Measurements from ENCODE around the gene ATP6AP1.

Gene ATP6AP1

DNA sequence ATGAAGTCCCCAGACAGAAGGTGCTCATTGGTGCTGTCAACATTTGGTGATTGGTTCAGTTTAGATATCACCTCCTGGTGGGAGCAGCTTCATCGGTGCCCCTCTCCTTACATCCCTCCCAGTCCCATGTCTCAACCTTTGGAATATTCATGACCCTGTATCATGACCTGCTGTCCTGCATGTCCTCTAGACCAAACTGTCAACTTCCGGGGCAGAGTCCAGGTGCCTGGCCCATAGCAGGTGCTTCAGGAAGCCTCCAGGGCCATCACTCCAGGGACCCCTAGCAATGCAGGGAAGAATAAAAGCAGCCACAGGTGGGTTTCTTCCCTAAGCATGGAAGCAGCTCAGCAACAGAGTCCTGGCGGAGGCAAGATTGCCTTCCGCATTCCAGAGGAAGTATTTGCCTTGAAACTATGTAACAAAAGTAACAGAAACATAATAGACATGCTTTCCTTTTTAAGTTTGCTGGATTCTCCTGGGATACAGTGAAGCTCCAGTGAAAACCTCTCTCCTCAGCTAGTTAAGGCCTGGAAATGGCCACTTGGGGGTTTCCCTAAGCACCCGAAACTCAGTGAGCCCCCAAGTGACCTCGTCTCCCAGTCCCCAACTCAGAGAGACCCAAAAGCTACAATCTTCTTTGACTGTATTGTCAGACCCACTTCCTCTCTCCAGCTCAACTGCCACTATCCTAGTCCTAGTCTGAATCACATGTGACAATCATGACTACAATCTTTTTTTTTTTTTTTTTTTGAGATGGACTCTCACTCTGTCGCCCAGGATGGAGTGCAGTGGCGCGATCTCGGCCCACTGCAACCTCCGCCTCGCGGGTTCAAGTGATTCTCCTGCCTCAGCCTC lies 1.3 kb upstream of the ATP6AP1 start:
- no peaks in the 10 kb centered on the region for H3K9me2 ChIP-seq (replicated peaks; ENCODE audit: control insufficient read depth, low read length)
- peak overlapping the region; percentile 84 for H3K4me3 ChIP-seq (ENCODE audit: low read length)
- peaks cover 17% of the 10 kb centered on the region for H3K4me1 ChIP-seq (ENCODE audit: control insufficient read depth, low read length)
- no peak overlapping the region for H3K27ac ChIP-seq (ENCODE audit: low read depth, low read length)
- no peaks in the 10 kb centered on the region for H3F3A ChIP-seq (ENCODE audit: control insufficient read depth, insufficient read depth)
- H3K9me3 ChIP-seq (ENCODE audit: control insufficient read depth, insufficient read depth, low read length) = no peaks in the 10 kb centered on the region
- peaks cover 25% of the 10 kb centered on the region for H3K79me2 ChIP-seq (ENCODE audit: control insufficient read depth, low read length)
- no peaks in the 10 kb centered on the region for H3K27me3 ChIP-seq (ENCODE audit: control insufficient read depth, low read length)
- H3K36me3 ChIP-seq (ENCODE audit: control insufficient read depth, low read length) = no peaks in the 10 kb centered on the region; the same call in 1 of the 2 replicates
- H3K4me2 ChIP-seq (ENCODE audit: low read length) = peak overlapping the region; percentile 87
- TF ChIP-seq, protein P1, sequence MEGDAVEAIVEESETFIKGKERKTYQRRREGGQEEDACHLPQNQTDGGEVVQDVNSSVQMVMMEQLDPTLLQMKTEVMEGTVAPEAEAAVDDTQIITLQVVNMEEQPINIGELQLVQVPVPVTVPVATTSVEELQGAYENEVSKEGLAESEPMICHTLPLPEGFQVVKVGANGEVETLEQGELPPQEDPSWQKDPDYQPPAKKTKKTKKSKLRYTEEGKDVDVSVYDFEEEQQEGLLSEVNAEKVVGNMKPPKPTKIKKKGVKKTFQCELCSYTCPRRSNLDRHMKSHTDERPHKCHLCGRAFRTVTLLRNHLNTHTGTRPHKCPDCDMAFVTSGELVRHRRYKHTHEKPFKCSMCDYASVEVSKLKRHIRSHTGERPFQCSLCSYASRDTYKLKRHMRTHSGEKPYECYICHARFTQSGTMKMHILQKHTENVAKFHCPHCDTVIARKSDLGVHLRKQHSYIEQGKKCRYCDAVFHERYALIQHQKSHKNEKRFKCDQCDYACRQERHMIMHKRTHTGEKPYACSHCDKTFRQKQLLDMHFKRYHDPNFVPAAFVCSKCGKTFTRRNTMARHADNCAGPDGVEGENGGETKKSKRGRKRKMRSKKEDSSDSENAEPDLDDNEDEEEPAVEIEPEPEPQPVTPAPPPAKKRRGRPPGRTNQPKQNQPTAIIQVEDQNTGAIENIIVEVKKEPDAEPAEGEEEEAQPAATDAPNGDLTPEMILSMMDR (IDR thresholded peaks at IDR 0.05; ENCODE audit: low read depth, low read length, poor library complexity, severe bottlenecking) = no peak
- TF ChIP-seq EZH2phosphoT487 (IDR thresholded peaks at IDR 0.05; ENCODE audit: borderline replicate concordance, low read length) = no peak
- H4K20me1 ChIP-seq (ENCODE audit: control insufficient read depth, insufficient read depth, low read depth, low read length) = no peaks in the 10 kb centered on the region

DNA sequence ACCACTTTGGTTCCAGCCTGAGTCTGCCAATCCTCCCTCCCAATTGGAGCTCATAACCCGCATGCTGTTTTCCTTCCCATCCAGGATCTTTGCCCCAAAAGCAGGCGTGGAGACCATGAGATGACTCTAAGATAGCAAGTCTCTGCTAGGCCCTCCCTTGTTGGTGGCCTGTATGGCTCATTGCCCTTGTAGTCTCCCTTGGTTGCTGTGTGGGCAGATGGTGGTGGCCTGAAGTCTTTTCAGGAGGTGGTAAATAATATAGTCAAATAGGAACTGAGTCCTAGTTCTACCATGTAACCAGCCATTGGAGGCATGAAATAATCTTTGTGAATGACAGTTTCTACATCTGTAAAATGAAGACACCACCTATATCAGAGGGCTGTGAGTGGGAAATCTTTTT lies 1.2 kb downstream of the ATP6AP1 start:
- Histone ChIP-seq H3K9me2 (replicated peaks; ENCODE audit: control insufficient read depth, low read length) (no peaks in the 10 kb centered on the region), H3F3A (ENCODE audit: control insufficient read depth, insufficient read depth) (no peaks in the 10 kb centered on the region), H3K4me2 (ENCODE audit: low read length) (peak overlapping the region; percentile 87), H3K27ac (ENCODE audit: low read depth, low read length) (no peak overlapping the region), H3K36me3 (ENCODE audit: control insufficient read depth, low read length) (no peaks in the 10 kb centered on the region; the same call in 1 of the 2 replicates), H3K27me3 (ENCODE audit: control insufficient read depth, low read length) (no peaks in the 10 kb centered on the region), H4K20me1 (ENCODE audit: control insufficient read depth, insufficient read depth, low read depth, low read length) (no peaks in the 10 kb centered on the region), H3K4me1 (ENCODE audit: control insufficient read depth, low read length) (peaks cover 17% of the 10 kb centered on the region), H3K9me3 (ENCODE audit: control insufficient read depth, insufficient read depth, low read length) (no peaks in the 10 kb centered on the region), H3K4me3 (ENCODE audit: low read length) (peak overlapping the region; percentile 84), H3K79me2 (ENCODE audit: control insufficient read depth, low read length) (peaks cover 25% of the 10 kb centered on the region)
- no peak for TF ChIP-seq EZH2phosphoT487 (IDR thresholded peaks at IDR 0.05; ENCODE audit: borderline replicate concordance, low read length)
- TF ChIP-seq, protein P1 (IDR thresholded peaks at IDR 0.05; ENCODE audit: low read depth, low read length, poor library complexity, severe bottlenecking) = no peak

DNA sequence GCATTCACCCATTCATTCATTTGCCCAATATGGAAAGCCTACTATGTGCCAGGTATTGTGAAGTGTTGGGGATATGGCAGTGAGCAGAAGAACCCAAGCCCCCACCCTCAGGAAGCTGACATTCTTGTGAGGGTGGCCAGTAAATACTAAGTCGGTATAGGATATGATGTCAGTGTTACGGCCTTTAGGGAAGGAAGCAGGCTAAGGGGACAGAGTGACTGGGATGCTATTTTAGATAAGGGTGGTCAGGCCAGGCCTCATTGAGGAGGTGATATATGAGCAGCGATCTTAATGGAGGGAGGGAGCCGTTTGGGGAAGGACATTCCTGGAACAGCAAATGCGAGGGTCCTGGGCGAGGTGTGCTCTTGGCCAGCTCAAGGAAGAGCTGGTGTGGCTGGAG lies 2.0 kb downstream of the ATP6AP1 start:
- H3K4me3 ChIP-seq (ENCODE audit: low read length) = no peak overlapping the region
- H3K27me3 ChIP-seq (ENCODE audit: control insufficient read depth, low read length) = no peaks in the 10 kb centered on the region
- H3K79me2 ChIP-seq (ENCODE audit: control insufficient read depth, low read length) = peaks cover 25% of the 10 kb centered on the region
- no peaks in the 10 kb centered on the region for H4K20me1 ChIP-seq (ENCODE audit: control insufficient read depth, insufficient read depth, low read depth, low read length)
- no peaks in the 10 kb centered on the region; the same call in 1 of the 2 replicates for H3K36me3 ChIP-seq (ENCODE audit: control insufficient read depth, low read length)
- H3K9me2 ChIP-seq (replicated peaks; ENCODE audit: control insufficient read depth, low read length) = no peaks in the 10 kb centered on the region
- H3K9me3 ChIP-seq (ENCODE audit: control insufficient read depth, insufficient read depth, low read length) = no peaks in the 10 kb centered on the region
- no peaks in the 10 kb centered on the region for H3F3A ChIP-seq (ENCODE audit: control insufficient read depth, insufficient read depth)
- H3K4me2 ChIP-seq (ENCODE audit: low read length) = no peak overlapping the region
- peaks cover 17% of the 10 kb centered on the region for H3K4me1 ChIP-seq (ENCODE audit: control insufficient read depth, low read length)
- H3K27ac ChIP-seq (ENCODE audit: low read depth, low read length) = no peak overlapping the region
- no peak for TF ChIP-seq EZH2phosphoT487 (IDR thresholded peaks at IDR 0.05; ENCODE audit: borderline replicate concordance, low read length)
- TF ChIP-seq, protein P1 (IDR thresholded peaks at IDR 0.05; ENCODE audit: low read depth, low read length, poor library complexity, severe bottlenecking) = no peak

Data from DOHH2 (cell line).